BLaER1 treated with 17β-estradiol and CSF1 and Interleukin-3, amounts not matched to agents 10 nM and 100 nM (cell line): ENCODE measurements around the gene SUPT5H.

Source experiments
- H3K27ac ChIP-seq, 11 experiments: shearing (Covaris generic); formaldehyde crosslinking; 2 replicates each; pipeline ENCODE4 v1.8.1; 2022
- H3K27me3 ChIP-seq, 11 experiments: shearing (Covaris generic); formaldehyde crosslinking; 2 replicates each; pipeline ENCODE4 v1.8.1; 2022
- H3K36me3 ChIP-seq, 11 experiments: shearing (Covaris generic); formaldehyde crosslinking; 2 replicates each; pipeline ENCODE4 v1.8.1; 2022
- H3K4me1 ChIP-seq, 10 experiments: shearing (Covaris generic); formaldehyde crosslinking; 2 replicates each; pipeline ENCODE4 v1.8.1; 2022
- H3K4me2 ChIP-seq, 11 experiments: shearing (Covaris generic); formaldehyde crosslinking; 2 replicates each; pipeline ENCODE4 v1.8.1; 2022
- H3K4me3 ChIP-seq, 10 experiments: shearing (Covaris generic); formaldehyde crosslinking; 2 replicates each; pipeline ENCODE4 v1.8.1; 2022
- H3K9ac ChIP-seq, 11 experiments: shearing (Covaris generic); formaldehyde crosslinking; 2 replicates each; pipeline ENCODE4 v1.8.1; 2022
- H3K9me3 ChIP-seq, 11 experiments: shearing (Covaris generic); formaldehyde crosslinking; replicated peaks in 1 of 11; 2 replicates each; pipeline ENCODE4 v1.8.1; 2022
- H4K20me1 ChIP-seq, 11 experiments: shearing (Covaris generic); formaldehyde crosslinking; 2 replicates each; pipeline ENCODE4 v1.8.1; 2022
- Cebpa-rat ChIP-seq, 11 experiments: shearing (Covaris generic); IDR thresholded peaks; 2 replicates each; pipeline ENCODE4 v1.8.1; 2022

SUPT5H gene

GRCh38 chr19:39416152-39417120, 28.9 kb upstream of the SUPT5H start:
- peaks cover 0 to 78% (median 55%) of the 10 kb centered on the region in 11 experiments; a peak in 21 of 22 replicates for H4K20me1 ChIP-seq
- 0 out of 20 replicates have a peak overlapping the region, but pooled peaks of 1 of the 10 experiments have one; percentile 87 for H3K4me3 ChIP-seq
- no peaks in the 10 kb centered on the region for H3K9me3 ChIP-seq
- peak overlapping the region in 7 of 11 experiments; percentile 10 to 96 (median 26); a peak in 8 of 22 replicates for H3K27ac ChIP-seq
- peak overlapping the region in 6 of 11 experiments; percentile 82 to 96 (median 90); a peak in 10 of 22 replicates for H3K4me2 ChIP-seq
- H3K4me1 ChIP-seq: peaks cover 22 to 37% (median 29%) of the 10 kb centered on the region in 10 experiments
- H3K36me3 ChIP-seq: peaks cover 64 to 70% (median 68%) of the 10 kb centered on the region in 11 experiments
- H3K9ac ChIP-seq: peak overlapping the region; percentile 92 to 99 (median 97); a peak in 19 of 22 replicates
- no peaks in the 10 kb centered on the region for H3K27me3 ChIP-seq
- no peak for TF ChIP-seq Cebpa-rat (IDR thresholded peaks at IDR 0.05)

- Histone ChIP-seq H3K4me1 (peaks cover 19 to 35% (median 26%) of the 10 kb centered on the region in 10 experiments), H3K27me3 (no peaks in the 10 kb centered on the region), H3K9me3 (no peaks in the 10 kb centered on the region), H3K4me2 (peak overlapping the region in 1 of 11 experiments; percentile 86; a peak in 1 of 22 replicates), H3K27ac (no peak overlapping the region), H3K36me3 (peaks cover 76 to 82% (median 79%) of the 10 kb centered on the region in 11 experiments), H3K4me3 (no peak overlapping the region), H4K20me1 (peaks cover 0 to 89% (median 59%) of the 10 kb centered on the region in 11 experiments; a peak in 21 of 22 replicates), H3K9ac (peak overlapping the region in 3 of 11 experiments; percentile 29 to 97 (median 32); a peak in 4 of 22 replicates)
- no peak for TF ChIP-seq Cebpa-rat (IDR thresholded peaks at IDR 0.05)
Measured at GRCh38 chr19:39417463-39418181, 27.8 kb upstream of the SUPT5H start.

- no peaks in the 10 kb centered on the region for H3K27me3 ChIP-seq
- H3K27ac ChIP-seq: no peak overlapping the region
- H3K4me1 ChIP-seq: peaks cover 19 to 35% (median 23%) of the 10 kb centered on the region in 10 experiments
- no peak overlapping the region for H3K4me2 ChIP-seq
- H3K36me3 ChIP-seq: peaks cover 90 to 96% (median 93%) of the 10 kb centered on the region in 11 experiments
- no peak for TF ChIP-seq Cebpa-rat (IDR thresholded peaks at IDR 0.05)
- peaks cover 0 to 100% (median 67%) of the 10 kb centered on the region in 11 experiments; a peak in 21 of 22 replicates for H4K20me1 ChIP-seq
- H3K9ac ChIP-seq: no peak overlapping the region
- no peak overlapping the region for H3K4me3 ChIP-seq
- H3K9me3 ChIP-seq: no peaks in the 10 kb centered on the region
Measured at GRCh38 chr19:39419003-39419402, 26.4 kb upstream of the SUPT5H start.

- H3K27me3 ChIP-seq: no peaks in the 10 kb centered on the region
- TF ChIP-seq Cebpa-rat (IDR thresholded peaks at IDR 0.05): no peak
- no peak overlapping the region for H3K4me2 ChIP-seq
- peaks cover 95 to 100% (median 99%) of the 10 kb centered on the region in 11 experiments for H3K36me3 ChIP-seq
- H3K4me3 ChIP-seq: no peak overlapping the region
- no peak overlapping the region for H3K9ac ChIP-seq
- no peaks in the 10 kb centered on the region for H3K9me3 ChIP-seq
- H3K27ac ChIP-seq: no peak overlapping the region
- H4K20me1 ChIP-seq: peaks cover 0 to 100% (median 67%) of the 10 kb centered on the region in 11 experiments; a peak in 20 of 22 replicates
- peaks cover 1 to 20% (median 6%) of the 10 kb centered on the region in 10 experiments; a peak in 16 of 20 replicates for H3K4me1 ChIP-seq
Measured at GRCh38 chr19:39420769-39421168, 24.6 kb upstream of the SUPT5H start.

- Histone ChIP-seq H3K4me2 (no peak overlapping the region), H3K4me3 (no peak overlapping the region), H4K20me1 (peaks cover 0 to 99% (median 67%) of the 10 kb centered on the region in 11 experiments; a peak in 20 of 22 replicates), H3K27me3 (no peaks in the 10 kb centered on the region), H3K36me3 (peaks cover 87 to 90% (median 89%) of the 10 kb centered on the region in 11 experiments), H3K4me1 (peaks cover 0 to 7% (median 0%) of the 10 kb centered on the region in 10 experiments; a peak in 6 of 20 replicates), H3K9ac (no peak overlapping the region), H3K9me3 (no peaks in the 10 kb centered on the region), H3K27ac (no peak overlapping the region)
- TF ChIP-seq Cebpa-rat (IDR thresholded peaks at IDR 0.05): no peak
Measured at GRCh38 chr19:39422020-39422419, 23.4 kb upstream of the SUPT5H start.

GRCh38 chr19:39423258-39424086, 21.9 kb upstream of the SUPT5H start:
- Histone ChIP-seq H3K9ac (no peak overlapping the region), H3K4me2 (no peak overlapping the region), H3K27ac (no peak overlapping the region), H3K4me3 (no peak overlapping the region), H3K4me1 (peaks cover 0 to 8% (median 3%) of the 10 kb centered on the region in 10 experiments; a peak in 7 of 20 replicates), H4K20me1 (peaks cover 0 to 99% (median 67%) of the 10 kb centered on the region in 11 experiments; a peak in 20 of 22 replicates), H3K27me3 (no peaks in the 10 kb centered on the region), H3K36me3 (peaks cover 73 to 78% (median 75%) of the 10 kb centered on the region in 11 experiments), H3K9me3 (no peaks in the 10 kb centered on the region)
- TF ChIP-seq Cebpa-rat (IDR thresholded peaks at IDR 0.05): no peak

GRCh38 chr19:39424934-39425333, 20.4 kb upstream of the SUPT5H start:
- peaks cover 0 to 99% (median 66%) of the 10 kb centered on the region in 11 experiments; a peak in 20 of 22 replicates for H4K20me1 ChIP-seq
- H3K4me2 ChIP-seq: no peak overlapping the region
- peaks cover 59 to 64% (median 61%) of the 10 kb centered on the region in 11 experiments for H3K36me3 ChIP-seq
- H3K27me3 ChIP-seq: no peaks in the 10 kb centered on the region
- TF ChIP-seq Cebpa-rat (IDR thresholded peaks at IDR 0.05): no peak
- H3K9me3 ChIP-seq: no peaks in the 10 kb centered on the region
- no peak overlapping the region for H3K9ac ChIP-seq
- no peak overlapping the region for H3K4me3 ChIP-seq
- no peak overlapping the region for H3K27ac ChIP-seq
- peaks cover 0 to 12% (median 7%) of the 10 kb centered on the region in 10 experiments; a peak in 9 of 20 replicates for H3K4me1 ChIP-seq

- Histone ChIP-seq H3K4me1 (peaks cover 7 to 20% (median 13%) of the 10 kb centered on the region in 10 experiments; a peak in 19 of 20 replicates), H3K36me3 (peaks cover 51 to 56% (median 53%) of the 10 kb centered on the region in 11 experiments), H3K9me3 (no peaks in the 10 kb centered on the region), H3K9ac (no peak overlapping the region), H4K20me1 (peaks cover 0 to 99% (median 68%) of the 10 kb centered on the region in 11 experiments; a peak in 20 of 22 replicates), H3K4me3 (no peak overlapping the region), H3K27me3 (no peaks in the 10 kb centered on the region), H3K27ac (no peak overlapping the region), H3K4me2 (no peak overlapping the region)
- no peak for TF ChIP-seq Cebpa-rat (IDR thresholded peaks at IDR 0.05)
Measured at GRCh38 chr19:39425744-39426143, 19.6 kb upstream of the SUPT5H start.
